ENCODE data around the gene B9D2. TPM values are rescaled to one million over a fixed set of nuclear protein-coding genes. Genes with fewer than 3 reads are reported as not detected.
"Not testable (repeated sequence)": the region's sequence is repeated elsewhere in the genome, so short reads cannot be mapped to it uniquely, and the experiment has no call there.

B9D2 gene
- total RNA-seq, 2 experiments from 2014 or later: 11.6 to 11.7 TPM

GRCh38 chr19:41377977-41378709 is 14.2 kb upstream of the B9D2 start:
- Mint-ChIP-seq H3K36me3 (ENCODE audit: low read depth) (no peaks in the 10 kb centered on the region), H3K4me1 (peaks cover 15% of the 10 kb centered on the region), H3K27ac (peak overlapping the region; percentile 25), H3K9me3 (no peaks in the 10 kb centered on the region), H3K4me3 (no peak overlapping the region), H3K27me3 (no peaks in the 10 kb centered on the region)
- ChIA-PET CTCF (interaction anchor here (0.6 to 1.6 kb wide), 3 partner anchors 10 to 343 kb away, joined by 3 to 6 read pairs (median 3); no protein-coding TSS in a partner anchor), POLR2A (no interaction called here)
- no peak for DNase-seq

DNA sequence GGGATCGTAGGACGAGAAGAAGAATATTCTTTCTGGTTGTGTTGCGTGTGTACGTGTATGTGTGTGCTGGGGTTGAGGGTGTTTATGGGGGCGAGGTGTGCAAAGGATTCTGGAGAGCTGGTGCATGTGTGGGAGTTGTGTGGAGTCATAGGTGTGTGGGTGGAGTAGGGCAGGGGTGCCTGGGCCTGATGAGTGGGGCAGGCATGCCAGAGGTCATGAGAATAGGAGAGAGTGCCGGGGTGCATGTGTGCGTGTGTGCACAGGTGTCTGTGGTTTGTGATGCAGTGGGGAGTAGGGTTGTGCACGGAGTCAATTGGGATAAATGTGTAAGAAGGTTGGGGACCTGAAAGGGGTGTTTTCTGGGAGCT is 13.0 kb upstream of the B9D2 start:
- H3K27ac Mint-ChIP-seq: no peak overlapping the region
- CTCF ChIA-PET: no interaction called here
- no peak for DNase-seq

DNA sequence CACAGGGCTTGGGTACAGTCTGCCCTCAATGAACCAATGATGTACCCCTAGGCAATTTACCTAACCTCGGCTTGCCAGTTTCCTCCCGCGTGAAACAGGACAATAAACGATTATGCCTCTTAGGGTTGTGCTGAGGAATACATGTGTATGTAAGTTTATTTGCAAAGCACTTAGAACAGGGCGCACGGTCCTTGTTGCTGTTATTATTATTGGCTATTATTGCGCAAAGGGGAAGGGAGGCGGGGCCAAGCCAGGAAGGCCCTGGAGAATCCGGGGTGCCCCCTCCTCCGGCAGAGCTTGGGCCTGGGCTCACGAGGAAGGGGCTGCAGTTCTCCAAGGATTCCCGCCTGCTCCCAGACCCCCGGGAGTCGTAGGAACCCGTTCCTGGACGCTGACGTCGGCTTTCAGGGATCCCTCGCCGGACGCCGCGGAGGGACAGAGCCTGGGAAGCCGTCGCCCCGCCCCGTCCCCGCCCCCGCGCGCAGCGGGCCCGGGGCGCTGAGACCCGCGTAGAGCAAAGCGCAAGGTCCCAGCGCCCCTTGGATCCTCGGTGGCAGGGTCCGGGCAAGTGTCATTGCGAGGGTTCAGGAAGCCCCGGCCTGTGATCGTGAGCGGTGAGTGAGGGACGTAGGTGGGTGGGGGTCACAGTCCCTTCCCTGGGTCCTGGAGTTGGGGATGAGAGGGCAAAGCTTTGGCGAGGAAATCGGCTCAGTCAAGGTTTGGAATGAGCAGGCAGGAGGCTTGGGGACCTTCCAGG is 12.5 kb upstream of the B9D2 start, which contains the start of gene TMEM91:
Gene TMEM91 (plus strand): TSS at position 293 of the 757 bp plus-strand sequence. CDS start 1,777 bp downstream, outside the sequence.
- H3K4me1 Mint-ChIP-seq: peaks cover 17% of the 10 kb centered on the region
- no peaks in the 10 kb centered on the region for H3K27me3 Mint-ChIP-seq
- H3K36me3 Mint-ChIP-seq (ENCODE audit: low read depth): no peaks in the 10 kb centered on the region
- ChIA-PET CTCF (interaction anchor here (0.7 kb wide), 1 partner anchor 33 kb away, joined by 4 read pairs; no protein-coding TSS in a partner anchor), POLR2A (interaction anchor here (0.5 kb wide), 1 partner anchor 11 kb away, joined by 5 read pairs; no protein-coding TSS in a partner anchor)
- H3K9me3 Mint-ChIP-seq: no peaks in the 10 kb centered on the region
- H3K27ac Mint-ChIP-seq: no peak within 1 kb of the TSS
- H3K4me3 Mint-ChIP-seq: peak within 1 kb of the TSS; percentile 59
- DNase-seq: no peak

More for the DNA sequence above, 13.0 kb upstream of the B9D2 start:
- Mint-ChIP-seq H3K36me3 (ENCODE audit: low read depth) (no peaks in the 10 kb centered on the region), H3K27me3 (no peaks in the 10 kb centered on the region), H3K9me3 (no peaks in the 10 kb centered on the region), H3K4me1 (peaks cover 15% of the 10 kb centered on the region), H3K4me3 (peak overlapping the region; percentile 59)
- POLR2A ChIA-PET: no interaction called here

DNA sequence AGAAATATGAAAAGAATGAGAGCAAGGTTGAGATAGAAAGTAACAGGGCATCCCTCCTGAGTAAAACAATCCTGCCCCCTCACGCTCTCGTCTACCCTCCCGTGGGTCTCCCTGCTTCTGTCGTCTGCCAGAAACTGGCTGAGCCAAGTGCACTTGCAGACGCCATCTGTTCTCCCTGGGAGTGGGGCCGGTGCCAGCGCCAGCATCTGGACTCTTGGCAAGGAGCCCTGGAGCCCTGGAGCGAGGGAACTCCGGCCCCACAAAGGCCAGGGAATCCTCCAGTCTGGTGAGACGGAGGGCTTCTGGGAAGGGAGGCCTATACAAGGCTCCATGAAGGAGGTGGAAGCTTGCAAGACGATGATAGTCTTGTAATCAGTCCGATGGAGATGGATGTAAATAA is 10.0 kb upstream of the B9D2 start:
- CTCF ChIA-PET: no interaction called here
- Mint-ChIP-seq H3K27me3 (no peaks in the 10 kb centered on the region), H3K9me3 (no peaks in the 10 kb centered on the region), H3K27ac (no peak overlapping the region), H3K36me3 (ENCODE audit: low read depth) (no peaks in the 10 kb centered on the region), H3K4me1 (peaks cover 19% of the 10 kb centered on the region), H3K4me3 (no peak overlapping the region)
- POLR2A ChIA-PET: no interaction called here
- DNase-seq: no peak

- Mint-ChIP-seq H3K4me3 (no peak overlapping the region), H3K27me3 (no peaks in the 10 kb centered on the region), H3K4me1 (peaks cover 21% of the 10 kb centered on the region), H3K36me3 (ENCODE audit: low read depth) (no peaks in the 10 kb centered on the region), H3K27ac (no peak overlapping the region), H3K9me3 (no peaks in the 10 kb centered on the region)
- ChIA-PET CTCF (no interaction called here), POLR2A (no interaction called here)
- DNase-seq: no peak
These were observed 8.6 kb upstream of the B9D2 start for GRCh38 chr19:41372501-41372900.

DNA sequence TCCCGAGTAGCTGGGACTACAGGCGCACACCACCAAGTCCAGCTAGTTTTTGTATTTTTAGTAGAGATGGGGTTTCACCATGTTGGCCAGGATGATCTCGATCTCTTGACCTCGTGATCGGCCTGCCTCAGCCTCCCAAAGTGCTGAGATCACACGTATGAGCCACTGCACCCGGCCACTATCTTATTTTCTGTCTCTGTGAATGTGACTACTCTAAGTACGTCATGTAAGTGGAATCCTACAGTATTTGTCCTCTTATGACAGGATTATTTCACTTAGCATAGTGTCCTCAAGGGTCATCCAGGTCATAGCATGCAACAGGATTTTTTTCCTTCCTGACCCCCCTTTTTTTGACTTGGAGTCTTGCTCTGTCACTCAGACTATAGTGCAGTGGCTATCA is 7.6 kb upstream of the B9D2 start:
- Mint-ChIP-seq H3K27ac (no peak overlapping the region), H3K4me3 (no peak overlapping the region), H3K27me3 (no peaks in the 10 kb centered on the region), H3K36me3 (ENCODE audit: low read depth) (no peaks in the 10 kb centered on the region), H3K9me3 (no peaks in the 10 kb centered on the region), H3K4me1 (peaks cover 15% of the 10 kb centered on the region)
- ChIA-PET POLR2A (no interaction called here), CTCF (interaction anchor here (1.1 kb wide), 1 partner anchor 20 kb away, joined by 3 read pairs; no protein-coding TSS in a partner anchor)
- no peak for DNase-seq

- H3K4me3 Mint-ChIP-seq; H3K27ac Mint-ChIP-seq; H3K36me3 Mint-ChIP-seq (ENCODE audit: low read depth); H3K27me3 Mint-ChIP-seq; DNase-seq; H3K9me3 Mint-ChIP-seq; POLR2A ChIA-PET: not testable (repeated sequence)
- CTCF ChIA-PET: interaction anchor here (1.1 kb wide), 1 partner anchor 20 kb away, joined by 3 read pairs; no protein-coding TSS in a partner anchor
- peaks cover 16% of the 10 kb centered on the region for H3K4me1 Mint-ChIP-seq
These were observed 7.2 kb upstream of the B9D2 start for GRCh38 chr19:41371119-41371518.

- H3K27ac Mint-ChIP-seq: no peak overlapping the region
- no peak for DNase-seq
- ChIA-PET POLR2A (no interaction called here), CTCF (interaction anchor here (1.1 kb wide), 1 partner anchor 72 kb away, joined by 3 read pairs; no protein-coding TSS in a partner anchor)
- H3K36me3 Mint-ChIP-seq (ENCODE audit: low read depth): no peaks in the 10 kb centered on the region
- no peak overlapping the region for H3K4me3 Mint-ChIP-seq
- no peaks in the 10 kb centered on the region for H3K27me3 Mint-ChIP-seq
- H3K4me1 Mint-ChIP-seq: peaks cover 18% of the 10 kb centered on the region
- H3K9me3 Mint-ChIP-seq: no peaks in the 10 kb centered on the region
These were observed 5.8 kb upstream of the B9D2 start for GRCh38 chr19:41369769-41370168.

DNA sequence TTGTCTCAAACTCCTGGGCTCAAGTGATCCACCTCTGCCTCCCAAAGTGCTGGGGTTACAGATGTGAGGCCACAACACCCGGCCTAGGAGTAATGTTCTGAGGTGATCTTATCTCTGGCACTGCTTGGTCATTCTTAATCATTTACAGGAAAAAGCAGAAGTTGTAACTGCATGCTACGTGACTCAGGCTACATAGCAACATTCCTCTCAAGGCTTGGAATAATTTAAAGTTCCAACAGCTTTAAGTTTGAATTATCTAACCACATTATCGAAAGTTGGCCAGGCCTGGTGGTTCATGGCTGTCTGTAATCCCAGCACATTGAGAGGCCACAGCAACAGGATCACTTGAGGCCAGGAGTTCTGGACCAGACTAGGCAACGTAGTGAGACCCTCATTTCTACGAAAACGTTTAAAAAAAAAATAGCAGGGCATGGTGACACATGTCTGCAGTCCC is 3.9 kb upstream of the B9D2 start:
- no peak overlapping the region for H3K27ac Mint-ChIP-seq
- DNase-seq: no peak
- H3K27me3 Mint-ChIP-seq: no peaks in the 10 kb centered on the region
- no peak overlapping the region for H3K4me3 Mint-ChIP-seq
- POLR2A ChIA-PET: interaction anchor here (0.6 kb wide), 1 partner anchor 32 kb away, joined by 5 read pairs; no protein-coding TSS in a partner anchor
- CTCF ChIA-PET: interaction anchor here (0.6 to 0.7 kb wide), 4 partner anchors 11 to 164 kb away, joined by 3 to 5 read pairs (median 4); no protein-coding TSS in a partner anchor
- H3K9me3 Mint-ChIP-seq: no peaks in the 10 kb centered on the region
- peaks cover 3% of the 10 kb centered on the region for H3K36me3 Mint-ChIP-seq (ENCODE audit: low read depth)
- peaks cover 30% of the 10 kb centered on the region for H3K4me1 Mint-ChIP-seq

DNA sequence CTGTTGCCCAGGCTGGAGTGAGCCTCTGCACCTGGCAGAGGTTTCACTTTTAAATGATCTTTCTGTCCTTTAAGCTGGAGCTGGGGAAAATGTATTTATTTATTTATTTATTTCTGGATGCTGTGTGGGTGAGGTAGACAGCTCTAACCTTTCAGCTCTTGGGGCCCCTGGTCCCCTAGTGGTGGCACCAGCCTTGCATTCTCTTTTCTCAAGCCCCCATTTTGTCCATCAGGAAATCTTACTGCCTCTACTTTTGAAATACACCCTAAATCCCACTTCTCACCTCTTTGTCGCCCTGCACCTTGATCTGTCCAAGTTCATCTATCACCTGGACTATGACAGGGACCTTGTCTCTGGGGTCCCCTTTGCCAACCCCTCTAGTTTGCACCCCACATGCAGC is 2.1 kb upstream of the B9D2 start:
- H3K4me1 Mint-ChIP-seq: peaks cover 32% of the 10 kb centered on the region
- peak overlapping the region; percentile 57 for H3K27ac Mint-ChIP-seq
- CTCF ChIA-PET: interaction anchor here (0.5 to 4.1 kb wide), 8 partner anchors 10 to 102 kb away, joined by 3 to 31 read pairs (median 3); partner anchors contain the start of genes HNRNPUL1 and TGFB1
- H3K4me3 Mint-ChIP-seq: no peak overlapping the region
- no peaks in the 10 kb centered on the region for H3K27me3 Mint-ChIP-seq
- POLR2A ChIA-PET: no interaction called here
- H3K36me3 Mint-ChIP-seq (ENCODE audit: low read depth): peaks cover 7% of the 10 kb centered on the region
- no peak for DNase-seq
- no peaks in the 10 kb centered on the region for H3K9me3 Mint-ChIP-seq

- DNase-seq: no peak
- no peaks in the 10 kb centered on the region for H3K9me3 Mint-ChIP-seq
- H3K27ac Mint-ChIP-seq: peak overlapping the region; percentile 99
- peaks cover 36% of the 10 kb centered on the region for H3K4me1 Mint-ChIP-seq
- no peaks in the 10 kb centered on the region for H3K27me3 Mint-ChIP-seq
- H3K36me3 Mint-ChIP-seq (ENCODE audit: low read depth): peaks cover 12% of the 10 kb centered on the region
- ChIA-PET POLR2A (interaction anchor here (0.7 to 1.4 kb wide), 3 partner anchors 9 to 38 kb away, joined by 3 to 5 read pairs (median 4); no protein-coding TSS in a partner anchor), CTCF (interaction anchor here (0.6 to 4.1 kb wide), 12 partner anchors 9 to 136 kb away, joined by 3 to 31 read pairs (median 4); partner anchors contain the start of genes HNRNPUL1 and TGFB1)
- H3K4me3 Mint-ChIP-seq: peak overlapping the region; percentile 95
These were observed 809 bp upstream of the B9D2 start for GRCh38 chr19:41364524-41365391.

- no peak for DNase-seq
- Mint-ChIP-seq H3K36me3 (ENCODE audit: low read depth) (peaks cover 14% of the 10 kb centered on the region), H3K27me3 (no peaks in the 10 kb centered on the region), H3K4me3 (peak overlapping the region; percentile 95), H3K27ac (peak overlapping the region; percentile 99), H3K9me3 (no peaks in the 10 kb centered on the region), H3K4me1 (peaks cover 46% of the 10 kb centered on the region)
- POLR2A ChIA-PET: interaction anchor here (0.7 to 1.4 kb wide), 2 partner anchors 8 to 10 kb away, joined by 3 to 5 read pairs; no protein-coding TSS in a partner anchor
- CTCF ChIA-PET: interaction anchor here (1.1 to 4.1 kb wide), 5 partner anchors 8 to 134 kb away, joined by 3 to 31 read pairs (median 4); partner anchors contain the start of gene TGFB1
These were observed 587 bp downstream of the B9D2 start for GRCh38 chr19:41363371-41363752.
